Liver (tissue), 9 donors: ENCODE measurements around the gene MYO15B. TPM values are rescaled to one million over a fixed set of nuclear protein-coding genes. Genes with fewer than 3 reads are reported as not detected.

ENCODE experiments used
- DNase-seq: peaks from one replicate; pipeline ENCODE4 v3.0.0-alpha.2; 2017; ENCODE audit warnings: low spot score
- H3K27ac ChIP-seq, 2 donors: one replicate each; pipeline ENCODE4 v1.7.0; 2013; ENCODE audit warnings: inconsistent platforms in 2 of 2, low read length in 2 of 2, control low read depth in 1 of 2, low read depth in 1 of 2, mild to moderate bottlenecking in 1 of 2
- H3K27me3 ChIP-seq, 4 donors: one replicate each; pipeline versions ENCODE4 v1.6.1 to v1.7.0; 2013; ENCODE audit warnings: low read length in 3 of 4, inconsistent platforms in 1 of 4, mild to moderate bottlenecking in 1 of 4, moderate library complexity in 1 of 4; ENCODE audit not compliant: control insufficient read depth in 4 of 4, insufficient read depth in 4 of 4
- H3K36me3 ChIP-seq, 4 donors: one replicate each; pipeline versions ENCODE4 v1.6.1 to v1.7.0; 2013; ENCODE audit warnings: low read length in 3 of 4, mild to moderate bottlenecking in 3 of 4, low read depth in 1 of 4, moderate library complexity in 1 of 4; ENCODE audit not compliant: control insufficient read depth in 4 of 4, insufficient read depth in 3 of 4
- H3K4me1 ChIP-seq, 4 donors: one replicate each; pipeline versions ENCODE4 v1.6.1 to v1.7.0; 2013; ENCODE audit warnings: low read length in 3 of 4, mild to moderate bottlenecking in 3 of 4, moderate library complexity in 1 of 4; ENCODE audit not compliant: control insufficient read depth in 4 of 4, insufficient read depth in 4 of 4
- H3K4me3 ChIP-seq, 3 donors: one replicate each; pipeline versions ENCODE4 v1.6.1 to v1.7.0; 2013; ENCODE audit warnings: low read length in 3 of 3, control low read depth in 1 of 3, low read depth in 1 of 3, mild to moderate bottlenecking in 1 of 3
- H3K9ac ChIP-seq, 2 donors: one replicate each; pipeline ENCODE4 v1.7.0; 2013; ENCODE audit warnings: low read length in 2 of 2, mild to moderate bottlenecking in 2 of 2, moderate library complexity in 2 of 2, control low read depth in 1 of 2, low read depth in 1 of 2
- H3K9me3 ChIP-seq, 4 donors: one replicate each; pipeline versions ENCODE4 v1.6.1 to v1.7.0; 2013; ENCODE audit warnings: low read length in 3 of 4; ENCODE audit not compliant: control insufficient read depth in 4 of 4
- ATF3 ChIP-seq: IDR thresholded peaks from 2 replicates; pipeline ENCODE4 v1.6.1; 2016; ENCODE audit warnings: antibody characterized with exemption
- CTCF ChIP-seq: fragments of 150-350 bp; IDR thresholded peaks from 2 replicates; pipeline ENCODE4 v1.5.1; 2017; ENCODE audit warnings: improper control_type of control experiment, low read depth, low read length; ENCODE audit not compliant: missing input control
- EGR1 ChIP-seq, 2 donors: IDR thresholded peaks; 2 replicates each; pipeline ENCODE4 v1.6.1; 2016 to 2018; ENCODE audit warnings: antibody characterized with exemption in 2 of 2, low read depth in 2 of 2
- FOXA1 ChIP-seq: IDR thresholded peaks from 2 replicates; pipeline ENCODE4 v1.6.1; 2016; ENCODE audit warnings: antibody characterized with exemption
- FOXA2 ChIP-seq: IDR thresholded peaks from 2 replicates; pipeline ENCODE4 v1.6.1; 2016; ENCODE audit warnings: antibody characterized with exemption
- GABPA ChIP-seq, 2 donors: IDR thresholded peaks in 1 of 2; conservative IDR thresholded peaks in 1 of 2; 2 replicates each; pipeline ENCODE4 v1.6.1; 2016; ENCODE audit warnings: antibody characterized with exemption in 2 of 2, mild to moderate bottlenecking in 1 of 2, moderate library complexity in 1 of 2
- HNF4A ChIP-seq, 2 donors: conservative IDR thresholded peaks; 2 replicates each; pipeline ENCODE4 v1.6.1; 2016; ENCODE audit warnings: antibody characterized with exemption in 2 of 2, mild to moderate bottlenecking in 2 of 2
- HNF4G ChIP-seq: IDR thresholded peaks from 2 replicates; pipeline ENCODE4 v1.6.1; 2016; ENCODE audit warnings: antibody characterized with exemption
- JUND ChIP-seq, 2 donors: IDR thresholded peaks; 2 replicates each; pipeline ENCODE4 v1.6.1; 2016; ENCODE audit warnings: antibody characterized with exemption in 2 of 2
- NR2F2 ChIP-seq: IDR thresholded peaks from 2 replicates; pipeline ENCODE4 v1.6.1; 2016; ENCODE audit warnings: antibody characterized with exemption
- RAD21 ChIP-seq, 2 donors: IDR thresholded peaks; 2 replicates each; pipeline ENCODE4 v1.6.1; 2016; ENCODE audit warnings: antibody characterized with exemption in 2 of 2, mild to moderate bottlenecking in 2 of 2
- REST ChIP-seq: IDR thresholded peaks from 2 replicates; pipeline ENCODE4 v1.6.1; 2016; ENCODE audit warnings: antibody characterized with exemption, mild to moderate bottlenecking
- RXRA ChIP-seq, 2 donors: IDR thresholded peaks; 2 replicates each; pipeline ENCODE4 v1.6.1; 2017 to 2018; ENCODE audit warnings: antibody characterized with exemption in 2 of 2, mild to moderate bottlenecking in 1 of 2
- SP1 ChIP-seq: IDR thresholded peaks from 2 replicates; pipeline ENCODE4 v1.6.1; 2018; ENCODE audit warnings: antibody characterized with exemption, mild to moderate bottlenecking
- YY1 ChIP-seq: IDR thresholded peaks from 2 replicates; pipeline ENCODE4 v1.6.1; 2016; ENCODE audit warnings: antibody characterized with exemption, mild to moderate bottlenecking
- ZBTB33 ChIP-seq: IDR thresholded peaks from 2 replicates; pipeline ENCODE4 v1.6.1; 2016; ENCODE audit warnings: antibody characterized with exemption
- WGBS: extraction: QIAGEN DNeasy Blood & Tissue Kit; methylation state at CpG from one replicate; pipeline ENCODE4 v1.1.7; 2013; 5-methylcytosine and 5-hydroxymethylcytosine counted together
- polyA plus RNA-seq, 2 donors: library from polyadenylated mRNA; stranded (reverse) in 1 of 2; unstranded in 1 of 2; fragments of 200-250 nt in 1 of 2; fragments of >200 nt in 1 of 2; fragmentation: Nextera tagmentation in 1 of 2; extraction: Ambion mirVana in 1 of 2; gene quantifications; one replicate each; pipeline versions ENCODE4 v1.2.1 to v1.2.3, GENCODE V29; 2013 to 2015
- total RNA-seq, 2 donors: library from RNA; depleted of rRNA; stranded (reverse); fragments of >200 nt; gene quantifications; one replicate each; pipeline ENCODE4 v1.2.3, GENCODE V29; 2014
- donor health status: healthy.
- donor health status: healthy.
- donor health status: healthy.
- donor health status: healthy.
- donor health status: healthy.

MYO15B gene
- total and polyA plus RNA-seq, 4 donors: 13.3 to 34.4 (median 18.0) TPM

GRCh38 chr17:75624714-75625345 lies 37.2 kb downstream of the MYO15B start:
- 89% methylated on average over 23 of the region's 23 CpGs for WGBS
- Histone ChIP-seq H3K27ac (no peak overlapping the region), H3K4me3 (no peak overlapping the region), H3K9me3 (no peaks in the 10 kb centered on the region), H3K27me3 (no peaks in the 10 kb centered on the region), H3K36me3 (peaks cover 0 to 44% (median 6%) of the 10 kb centered on the region in 4 donors), H3K9ac (no peak overlapping the region), H3K4me1 (no peaks in the 10 kb centered on the region)
- no peak for TF ChIP-seq ZBTB33
- DNase-seq: no peak

DNA sequence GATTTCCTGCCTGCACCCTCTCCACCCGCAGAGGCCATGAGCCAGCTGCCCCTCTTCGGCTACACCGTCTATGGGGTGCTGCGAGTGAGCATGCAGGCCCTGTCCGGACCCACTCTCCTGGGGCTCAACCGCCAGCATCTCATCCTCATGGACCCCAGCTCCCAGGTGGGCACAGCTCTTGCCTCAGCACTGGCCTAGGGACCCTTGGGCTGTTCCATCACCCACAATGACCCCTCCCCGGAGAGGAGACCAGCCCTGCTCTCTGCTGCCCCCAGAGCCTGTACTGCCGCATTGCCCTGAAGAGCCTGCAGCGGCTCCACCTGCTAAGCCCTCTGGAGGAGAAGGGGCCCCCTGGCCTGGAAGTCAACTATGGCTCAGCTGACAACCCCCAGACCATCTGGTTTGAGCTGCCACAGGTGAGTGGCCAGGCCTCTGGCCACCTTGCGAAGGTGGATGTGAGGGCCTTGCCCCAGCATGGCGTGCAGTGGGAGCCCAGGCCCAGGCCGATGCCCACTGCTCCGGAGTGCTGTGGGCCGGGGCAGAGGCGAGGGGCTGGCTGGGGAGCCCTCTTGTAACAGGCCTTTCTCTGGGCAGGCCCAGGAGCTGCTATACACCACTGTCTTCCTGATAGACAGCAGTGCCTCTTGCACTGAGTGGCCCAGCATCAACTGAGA lies 38.4 kb downstream of the MYO15B start:
- H3K4me1 ChIP-seq: no peaks in the 10 kb centered on the region
- H3K9ac ChIP-seq: no peak overlapping the region
- peak; percentile 53 for DNase-seq
- no peaks in the 10 kb centered on the region for H3K9me3 ChIP-seq
- H3K27ac ChIP-seq: no peak overlapping the region
- TF ChIP-seq HNF4A (conservative IDR thresholded peaks at IDR 0.05) (no peak), CTCF (peak; percentile 33), ATF3 (no peak), HNF4G (no peak), FOXA2 (no peak), SP1 (no peak)
- no peaks in the 10 kb centered on the region for H3K27me3 ChIP-seq
- H3K4me3 ChIP-seq: no peak overlapping the region
- 92% methylated on average over 15 of the region's 15 CpGs for WGBS
- peaks cover 0 to 40% (median 6%) of the 10 kb centered on the region in 4 donors for H3K36me3 ChIP-seq

DNA sequence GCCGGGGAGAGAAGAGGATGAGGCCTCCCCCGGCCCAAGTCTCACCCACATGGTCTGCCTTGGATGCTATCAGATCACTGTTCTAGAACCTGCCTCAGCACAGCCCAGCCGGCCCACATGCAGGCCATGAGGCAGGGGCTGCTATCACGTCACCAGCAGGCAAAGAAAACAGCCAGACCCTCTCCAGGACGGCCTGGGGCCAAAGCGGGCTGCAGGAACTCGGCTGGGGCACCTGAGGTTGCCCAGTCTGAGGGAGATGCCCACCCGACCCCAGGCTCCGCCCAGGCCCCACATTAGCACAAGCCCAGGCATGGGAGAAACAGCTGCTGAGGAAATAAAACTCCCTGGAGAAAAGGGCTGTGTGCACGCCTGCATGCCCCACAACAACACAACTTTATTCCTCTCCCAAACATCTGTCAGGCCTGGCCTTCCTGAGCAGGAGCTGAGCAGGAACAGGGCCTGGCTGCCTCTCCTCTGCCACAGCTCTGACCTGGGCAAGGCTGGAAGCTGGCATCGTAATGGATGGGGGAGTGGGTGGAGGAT lies 39.0 kb downstream of the MYO15B start:
- H3K4me1 ChIP-seq: no peaks in the 10 kb centered on the region
- no peak for TF ChIP-seq HNF4G
- no peak for TF ChIP-seq FOXA2
- TF ChIP-seq REST: no peak
- no peak for TF ChIP-seq NR2F2
- TF ChIP-seq JUND (IDR thresholded peaks at IDR 0.05): no peak
- no peak for TF ChIP-seq SP1
- TF ChIP-seq FOXA1: no peak
- no peak for TF ChIP-seq EGR1 (IDR thresholded peaks at IDR 0.05; ENCODE audit: low read depth in 2 of 2)
- TF ChIP-seq YY1: no peak
- no peak for TF ChIP-seq RXRA (IDR thresholded peaks at IDR 0.05)
- TF ChIP-seq GABPA (IDR thresholded peaks at IDR 0.05 in 1 of 2, conservative IDR thresholded peaks at IDR 0.05 in 1 of 2): no peak
- no peak for TF ChIP-seq ATF3
- TF ChIP-seq RAD21 (IDR thresholded peaks at IDR 0.05): no peak

More for the DNA sequence above, 39.0 kb downstream of the MYO15B start:
- Histone ChIP-seq H3K36me3 (peaks cover 0 to 42% (median 6%) of the 10 kb centered on the region in 4 donors), H3K9me3 (no peaks in the 10 kb centered on the region), H3K27ac (no peak overlapping the region), H3K4me3 (no peak overlapping the region), H3K27me3 (no peaks in the 10 kb centered on the region), H3K9ac (no peak overlapping the region)
- no peak for DNase-seq
- 90% methylated on average over 11 of the region's 11 CpGs for WGBS
